Activated CD8-positive, alpha-beta memory T cell treated with anti-CD3 and anti-CD28 coated beads for 48 hours (primary cell): ENCODE measurements around the gene SORBS1.

ENCODE experiments used
- DNase-seq, 3 experiments: peaks; one replicate each; pipeline ENCODE4 v3.0.0-alpha.2; 2020; ENCODE audit warnings: low read depth in 2 of 3, low spot score in 2 of 3

SORBS1 gene

DNA sequence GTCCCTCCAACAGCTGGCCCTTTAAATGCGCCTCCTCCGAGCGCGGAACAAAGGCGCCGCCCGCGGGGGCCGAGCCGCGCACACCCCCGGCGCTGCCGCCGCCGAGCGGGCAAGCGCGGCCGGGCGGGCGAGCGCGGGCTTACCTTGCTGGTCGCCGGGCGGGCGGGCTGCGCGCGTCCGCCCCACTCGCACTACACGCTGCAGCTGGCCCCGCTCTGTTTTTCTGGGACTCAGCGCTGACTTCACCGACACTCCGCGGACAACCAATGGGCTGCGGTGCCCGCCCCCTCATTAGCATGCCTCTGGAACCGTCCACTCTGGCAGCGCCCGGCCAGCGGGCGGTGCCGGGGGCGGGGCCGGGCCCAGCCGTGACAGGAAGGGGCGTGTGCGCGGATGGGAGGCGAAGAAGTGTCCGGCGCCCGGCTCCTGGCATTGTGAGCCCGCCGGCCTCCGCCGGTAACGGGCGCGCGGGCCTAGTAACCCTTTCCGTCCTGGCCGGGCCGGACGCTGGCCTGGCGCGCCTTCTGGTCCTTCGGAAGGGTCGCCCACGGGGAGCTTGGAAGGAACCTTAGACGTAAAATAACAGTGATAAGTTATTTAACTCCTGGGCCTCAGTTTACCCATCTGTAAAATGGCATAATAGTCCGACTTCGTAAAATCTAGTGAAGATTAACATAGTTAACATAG lies at the start of gene SORBS1:
Gene SORBS1 (minus strand): TSS at position 195 of the 687 bp plus-strand sequence. CDS start 120,236 bp downstream, outside the sequence.
- DNase-seq, result peak; percentile 40 to 80 (median 64)

DNA sequence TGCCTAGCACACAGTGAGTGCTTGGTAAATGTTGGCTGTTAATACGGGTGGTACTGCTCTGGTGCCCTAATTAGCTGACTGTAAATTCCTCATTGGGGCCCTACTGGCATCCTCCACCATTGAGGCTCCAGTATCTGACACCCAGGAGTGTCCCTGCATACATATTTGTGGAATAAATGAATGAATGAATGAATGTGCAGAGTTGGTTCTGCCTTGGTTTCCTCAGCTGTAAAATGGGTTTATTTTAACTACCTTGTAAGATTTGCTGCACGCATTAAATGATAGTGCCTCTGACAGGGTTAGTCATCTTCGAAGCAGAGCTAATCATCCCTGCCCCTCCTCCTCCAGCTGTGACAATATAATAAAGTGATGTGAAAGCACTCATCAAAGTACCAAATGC lies 49.6 kb upstream of the SORBS1 start:
- no peak for DNase-seq

DNA sequence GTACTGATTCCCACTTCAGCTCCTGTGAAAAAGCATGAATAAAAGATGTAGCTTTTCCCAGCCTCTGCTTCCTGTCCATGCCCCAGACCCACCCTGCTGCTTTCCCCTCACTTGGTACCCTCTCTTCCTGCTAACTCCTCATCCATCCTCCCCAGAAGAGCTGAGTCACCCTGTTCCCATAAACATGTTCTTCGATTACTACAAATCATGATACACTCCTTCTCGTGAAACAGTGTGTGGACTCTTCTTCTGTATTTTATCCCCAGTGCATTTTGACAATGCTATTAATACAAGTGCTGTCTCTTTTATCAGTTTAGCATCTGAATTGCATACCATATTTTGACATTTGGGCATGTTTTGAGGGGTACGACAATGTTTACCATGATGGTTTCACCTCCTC lies 45.8 kb upstream of the SORBS1 start:
- no peak for DNase-seq

DNA sequence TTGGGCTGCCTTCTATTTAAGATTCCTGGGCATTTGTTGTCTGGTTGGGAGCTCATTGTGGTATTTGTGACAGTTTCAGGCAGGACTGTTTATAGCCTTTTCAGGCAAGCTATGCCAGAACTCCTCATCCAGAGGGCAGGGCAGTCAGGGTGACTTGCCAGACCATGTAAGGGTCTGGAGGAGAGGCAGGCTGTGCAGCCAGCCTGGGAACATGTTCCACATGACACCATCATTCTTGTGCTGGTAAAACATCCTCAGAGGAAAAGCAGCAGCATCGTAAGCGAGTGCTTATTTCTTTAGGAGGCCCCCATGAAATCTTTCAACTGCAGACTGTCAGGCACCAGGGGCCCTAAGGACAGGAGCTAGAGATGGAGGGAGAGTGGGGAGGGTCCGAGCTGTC lies 44.0 kb upstream of the SORBS1 start:
- DNase-seq, result no peak

DNA sequence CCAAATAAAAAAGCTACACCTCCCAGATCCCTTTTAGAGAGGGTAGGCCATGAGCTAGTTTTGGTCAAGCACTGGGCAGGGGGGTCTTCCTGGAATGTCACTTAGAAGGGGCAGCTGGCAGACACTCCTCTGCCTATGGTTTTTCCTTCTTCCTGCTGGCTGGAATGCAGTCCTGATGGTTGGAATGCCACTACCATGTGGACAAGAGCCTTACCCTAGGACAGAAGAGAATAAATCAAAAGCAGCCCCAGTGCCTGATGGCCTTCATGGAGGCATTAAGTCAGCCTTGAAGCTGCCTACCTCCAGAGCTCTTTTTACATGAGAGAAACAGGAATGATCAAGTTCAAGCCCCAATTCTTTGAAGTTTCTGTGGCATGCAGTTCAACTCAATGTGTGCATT lies 43.5 kb upstream of the SORBS1 start:
- no peak for DNase-seq

DNA sequence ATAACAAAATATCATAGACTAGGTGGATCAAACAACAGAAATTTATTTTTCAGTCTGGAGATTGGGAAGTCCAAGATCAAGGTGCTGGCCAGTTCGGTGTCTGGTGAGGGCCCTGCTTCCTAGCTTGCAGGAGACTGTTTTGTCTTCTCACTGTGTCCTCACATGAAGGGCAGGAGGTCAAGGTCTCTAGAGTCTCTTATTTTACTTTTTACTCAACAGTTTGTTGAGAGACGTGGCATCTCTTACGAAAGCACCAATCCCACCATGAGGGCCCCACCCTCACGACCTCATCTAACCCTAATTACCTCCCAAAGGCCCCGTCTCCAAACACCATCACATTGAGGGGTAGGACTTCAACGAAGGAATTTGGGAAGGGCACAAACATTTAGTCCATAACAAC lies 41.2 kb upstream of the SORBS1 start:
- no peak for DNase-seq

DNA sequence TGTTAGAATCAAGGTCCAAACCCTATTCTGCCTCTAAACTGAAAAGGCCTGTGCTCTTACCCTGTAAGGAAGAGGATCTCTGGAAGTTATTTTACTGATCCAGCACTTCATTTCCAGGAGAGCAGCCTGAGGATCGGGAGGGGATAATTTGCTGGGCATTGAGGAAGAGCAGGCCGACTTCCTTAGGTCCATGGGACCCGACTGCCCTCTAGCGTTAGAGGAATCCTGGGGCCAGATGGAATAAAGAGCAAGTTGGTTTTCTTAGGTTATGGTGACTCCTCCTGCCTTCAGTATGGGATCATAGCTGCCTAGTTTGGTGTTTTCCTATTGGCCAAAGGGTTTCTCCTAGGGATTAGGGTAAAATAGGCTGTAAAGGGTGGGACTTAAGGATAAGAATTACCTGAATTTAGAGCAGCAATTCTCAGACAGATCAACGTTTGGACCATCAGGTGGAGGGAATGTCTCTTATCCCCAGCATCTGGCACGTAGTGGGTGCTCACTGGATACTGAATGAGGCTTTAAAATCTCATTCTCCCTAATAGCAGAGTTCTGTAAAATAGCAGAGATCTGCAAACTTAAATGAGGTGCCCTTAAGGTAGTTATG lies 40.0 kb upstream of the SORBS1 start:
- peak in 1 of 3 experiments; percentile 22 for DNase-seq

DNA sequence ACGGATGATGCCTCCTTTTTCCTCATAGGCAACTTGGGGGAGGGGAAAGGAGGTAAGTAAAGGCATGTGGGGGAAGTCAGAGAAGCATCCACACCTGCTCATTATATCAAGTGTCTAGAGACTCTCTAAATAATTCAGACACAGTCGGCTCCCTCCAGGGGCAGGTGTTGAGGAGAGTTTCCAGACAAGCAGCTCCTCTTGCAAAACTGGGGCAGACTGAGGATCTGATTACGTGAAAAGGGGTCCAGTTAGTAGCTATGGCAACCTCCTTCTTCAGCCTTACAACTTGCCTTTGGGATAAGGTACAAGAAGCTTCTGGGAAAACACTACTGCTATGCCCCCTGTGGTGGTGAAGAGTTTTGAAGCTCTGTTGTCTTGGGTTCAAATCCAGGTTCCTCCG lies 39.0 kb upstream of the SORBS1 start:
- DNase-seq, result no peak

DNA sequence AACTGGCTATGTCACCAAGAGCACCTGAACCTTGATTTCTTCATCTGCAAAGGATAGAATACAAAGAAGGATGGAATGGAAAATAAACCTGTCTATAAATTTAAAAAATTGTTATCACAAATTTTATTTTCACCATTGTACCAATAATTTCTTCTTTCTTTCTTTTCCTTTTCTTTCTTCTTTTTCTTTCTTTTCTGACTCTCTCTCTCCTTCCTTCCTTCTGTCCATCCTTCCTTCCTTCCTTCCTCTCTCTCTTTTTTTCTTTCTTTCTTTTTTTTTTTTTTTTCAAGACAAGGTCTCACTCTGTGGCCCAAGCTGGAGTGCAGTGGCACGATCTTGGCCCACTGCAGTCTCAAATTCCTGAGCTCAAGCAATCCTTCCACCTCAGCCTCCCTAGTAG lies 36.6 kb upstream of the SORBS1 start:
- DNase-seq, result no peak

DNA sequence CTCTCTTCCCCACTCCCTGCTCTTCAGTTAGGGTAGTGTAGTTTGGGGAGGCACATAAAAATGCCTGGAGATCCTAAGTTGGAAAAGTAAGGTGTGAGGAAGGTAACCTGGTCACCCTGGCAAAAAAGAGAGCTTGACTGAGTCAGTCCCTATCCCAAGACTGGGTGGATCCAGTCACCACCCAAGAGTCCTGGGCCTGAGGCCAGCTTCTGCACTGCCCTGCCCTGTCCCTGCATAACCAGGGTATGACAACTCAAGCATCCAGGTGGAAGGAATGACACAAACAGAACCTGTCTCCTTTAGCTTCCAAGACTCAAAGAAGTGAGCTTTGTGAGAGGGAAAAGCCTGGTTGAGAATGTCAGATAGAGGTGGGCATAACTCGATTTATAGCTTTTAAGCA lies 26.9 kb upstream of the SORBS1 start:
- no peak for DNase-seq

DNA sequence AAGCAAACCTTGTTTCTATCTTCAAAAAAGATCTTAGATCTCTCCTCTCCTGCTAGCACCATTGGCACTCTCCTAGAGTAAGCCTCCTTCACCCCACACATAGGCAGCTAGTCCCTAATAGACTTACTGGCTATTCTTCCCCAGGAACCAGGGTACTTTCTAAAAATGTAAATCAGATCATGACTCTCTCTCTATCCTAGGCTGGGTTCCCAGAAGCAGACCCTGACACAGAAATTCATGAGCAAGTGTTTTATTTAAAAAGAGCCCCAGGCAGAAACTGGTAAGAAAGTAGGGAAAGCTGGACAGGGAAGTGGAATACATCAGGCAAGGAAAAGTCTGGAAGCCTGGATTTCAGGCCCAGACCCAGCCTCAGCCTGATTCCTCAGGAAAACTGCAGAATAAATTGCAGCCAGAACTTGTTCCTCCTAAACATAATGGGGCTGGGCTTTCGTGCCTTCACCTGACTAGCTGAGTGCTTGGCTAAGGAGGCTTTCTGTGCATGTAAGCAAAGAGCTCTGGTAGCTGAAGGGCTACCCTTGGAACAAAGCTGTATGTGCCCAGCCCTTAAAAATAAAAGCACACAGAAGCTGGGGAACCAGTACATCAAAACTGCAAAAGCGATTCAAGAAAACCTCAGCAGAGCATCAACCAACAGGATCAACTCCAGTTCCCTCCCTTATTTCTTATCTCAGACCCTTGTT lies 18.8 kb upstream of the SORBS1 start:
- DNase-seq, result no peak

DNA sequence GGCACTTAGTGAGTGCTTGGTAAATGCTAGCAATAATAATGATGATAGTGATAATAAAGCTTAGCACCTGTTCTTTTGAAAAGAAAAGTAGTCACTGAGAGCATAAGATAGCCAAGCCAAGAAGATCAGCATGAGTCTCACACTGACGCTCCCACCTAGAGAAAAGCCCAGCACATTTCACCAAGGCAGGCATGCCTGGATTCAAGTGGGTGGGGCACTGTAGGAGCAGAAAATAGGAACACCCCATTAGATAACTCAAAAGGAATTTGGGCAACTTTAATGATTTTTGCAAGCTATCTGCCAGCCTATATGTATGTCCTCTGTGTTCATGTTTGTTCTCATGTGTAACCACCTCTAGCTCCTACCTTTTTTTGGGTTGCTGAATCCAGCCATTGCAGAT lies 18.1 kb upstream of the SORBS1 start:
- no peak for DNase-seq

DNA sequence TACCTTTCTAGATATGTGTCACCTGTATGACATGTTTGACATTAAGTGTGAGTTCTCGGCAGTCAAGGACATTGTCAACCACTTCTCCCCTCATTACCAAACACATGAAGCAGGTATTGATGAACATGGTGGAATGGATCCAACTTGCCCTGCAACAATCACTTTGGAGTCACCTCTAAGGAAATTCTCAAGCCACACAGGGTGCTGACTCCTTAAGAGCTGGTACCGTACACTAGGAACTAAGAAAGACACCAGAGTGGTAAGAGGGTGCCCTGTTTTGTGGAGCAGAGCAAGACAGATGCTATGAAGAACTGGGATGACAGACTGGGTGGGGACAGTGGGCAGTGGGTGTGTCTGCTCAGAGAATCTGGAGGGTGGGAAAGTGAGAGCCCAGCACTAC lies 17.4 kb upstream of the SORBS1 start:
- DNase-seq, result no peak

DNA sequence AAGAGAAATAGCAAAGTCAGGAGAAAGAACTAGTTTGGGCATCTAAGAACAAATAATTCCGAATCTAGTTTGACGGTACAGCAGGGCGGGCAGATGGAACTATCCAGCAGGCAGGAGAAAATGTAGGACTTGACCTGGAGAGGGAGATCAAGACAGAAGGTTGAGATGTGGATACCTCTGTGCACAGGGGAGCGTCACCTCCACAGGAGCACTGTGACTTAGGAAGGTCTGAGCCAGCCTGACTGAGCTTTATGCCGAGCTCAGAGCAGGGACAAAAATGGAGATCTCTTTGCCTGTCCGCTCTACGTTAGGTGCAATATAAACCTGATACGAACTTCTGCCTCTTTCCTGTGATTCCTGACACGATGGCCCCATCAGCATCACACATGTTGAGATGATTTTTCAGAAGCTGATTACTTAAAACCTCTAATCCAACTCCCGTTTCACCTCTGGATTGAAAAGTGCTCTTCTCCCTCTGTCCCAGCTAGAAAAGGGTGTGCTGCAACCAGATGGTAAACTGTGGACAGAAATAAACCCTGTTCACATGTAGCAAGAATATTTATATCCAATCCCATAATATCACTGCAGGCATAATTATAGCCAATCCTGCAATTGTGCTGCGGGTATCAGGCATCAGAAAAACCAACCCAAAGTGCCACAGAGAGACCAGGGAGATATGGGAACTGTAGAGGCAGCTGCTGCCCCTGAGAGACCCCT lies 13.6 kb upstream of the SORBS1 start:
- no peak for DNase-seq

DNA sequence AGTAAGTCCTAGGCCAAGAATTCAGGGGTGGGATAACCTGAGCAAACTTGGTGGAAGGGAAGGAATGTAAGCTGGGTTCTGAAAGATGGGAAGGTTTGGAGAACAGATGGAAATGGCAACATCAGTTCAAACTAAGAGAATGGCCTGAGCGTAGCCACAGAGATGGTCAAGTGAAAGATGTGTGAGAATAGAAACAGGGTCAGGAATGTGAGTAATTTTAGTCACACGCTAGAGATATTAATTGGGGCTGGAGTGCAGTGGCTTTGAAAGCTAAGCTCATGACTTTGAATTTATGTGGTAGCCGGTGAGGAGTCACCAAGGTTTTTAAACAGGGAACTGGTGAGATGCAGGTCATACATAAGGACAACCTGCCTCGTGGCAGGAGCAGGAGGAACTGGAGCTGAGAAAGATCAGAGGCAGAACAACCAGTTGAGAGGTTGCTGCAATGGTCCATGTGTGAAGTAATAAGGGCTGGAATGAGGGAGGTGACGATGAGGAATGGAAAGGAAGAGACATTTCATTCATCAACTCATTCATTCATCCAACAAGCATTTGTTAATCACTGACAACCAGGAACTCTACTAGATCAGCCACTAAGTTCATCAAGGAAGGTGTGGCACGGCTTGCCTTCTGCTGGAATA lies 12.9 kb upstream of the SORBS1 start:
- DNase-seq, result no peak

DNA sequence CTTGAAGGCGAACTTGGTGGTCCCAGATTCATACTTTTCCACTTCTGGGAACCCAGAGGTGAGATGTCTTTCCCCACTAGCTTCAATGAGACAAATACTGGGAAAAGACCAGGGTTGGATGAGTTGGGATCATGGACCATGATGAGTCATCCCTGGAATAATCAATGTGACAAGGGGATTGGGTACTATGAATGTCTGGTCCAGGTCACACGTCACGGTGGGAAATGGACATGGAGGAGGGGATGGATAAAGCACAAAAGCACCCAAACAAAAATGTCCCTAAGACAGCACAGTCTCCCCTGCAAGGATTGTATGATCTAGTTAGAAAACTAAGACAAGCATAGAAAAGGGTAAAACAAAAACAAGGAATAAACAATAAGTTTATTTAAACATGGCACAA lies 12.4 kb upstream of the SORBS1 start:
- no peak for DNase-seq

DNA sequence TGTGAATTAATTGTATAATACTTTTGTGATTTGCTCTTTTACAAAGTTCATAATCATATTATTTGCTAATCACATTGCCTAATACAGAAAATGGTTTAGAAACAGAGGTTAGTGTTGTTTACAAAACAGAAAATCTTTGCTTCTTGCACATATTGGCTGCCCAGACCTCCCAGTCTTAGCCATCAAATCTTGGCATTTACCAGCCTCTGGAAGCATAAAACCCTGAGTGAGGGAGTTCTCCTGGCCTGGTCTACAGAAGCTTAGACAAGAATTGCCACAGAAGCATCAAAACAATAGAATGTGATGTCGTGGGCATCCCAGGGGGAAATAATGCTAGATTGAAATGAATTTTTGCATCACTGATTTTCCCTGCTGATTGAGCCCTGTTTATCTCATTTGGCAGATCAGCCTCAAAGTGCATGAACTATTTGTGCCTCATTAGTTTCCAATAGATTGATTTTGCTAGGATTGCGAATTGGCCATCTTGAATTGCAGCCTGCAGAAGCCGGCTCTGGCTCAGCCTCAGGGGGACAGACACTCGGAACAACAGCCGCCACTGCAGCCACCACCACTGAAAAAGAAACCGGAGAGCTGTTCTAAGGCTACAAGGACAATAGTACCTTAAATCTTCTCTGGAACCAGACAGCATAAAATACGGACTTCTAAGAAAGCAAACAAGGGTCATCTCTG lies 11.1 kb upstream of the SORBS1 start:
- DNase-seq, result no peak

DNA sequence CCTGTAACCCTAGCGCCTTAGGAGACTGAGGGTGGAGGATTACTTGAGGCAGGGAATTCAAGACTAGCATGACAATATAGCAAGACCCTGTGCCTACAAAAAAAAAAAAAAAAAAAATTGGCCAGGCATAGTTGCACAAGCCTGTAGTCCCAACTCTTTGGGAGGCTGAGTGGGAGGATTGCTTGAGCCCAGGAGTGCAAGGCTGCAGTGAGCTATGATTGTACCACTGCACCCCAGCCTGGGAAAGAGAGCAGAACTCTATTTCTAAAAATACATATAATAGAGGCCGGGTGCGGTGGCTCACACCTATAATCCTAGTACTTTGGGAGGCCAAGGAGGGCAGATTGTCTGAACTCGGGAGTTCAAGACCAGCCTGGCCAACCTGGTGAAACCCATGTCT lies 10.2 kb upstream of the SORBS1 start:
- no peak for DNase-seq

DNA sequence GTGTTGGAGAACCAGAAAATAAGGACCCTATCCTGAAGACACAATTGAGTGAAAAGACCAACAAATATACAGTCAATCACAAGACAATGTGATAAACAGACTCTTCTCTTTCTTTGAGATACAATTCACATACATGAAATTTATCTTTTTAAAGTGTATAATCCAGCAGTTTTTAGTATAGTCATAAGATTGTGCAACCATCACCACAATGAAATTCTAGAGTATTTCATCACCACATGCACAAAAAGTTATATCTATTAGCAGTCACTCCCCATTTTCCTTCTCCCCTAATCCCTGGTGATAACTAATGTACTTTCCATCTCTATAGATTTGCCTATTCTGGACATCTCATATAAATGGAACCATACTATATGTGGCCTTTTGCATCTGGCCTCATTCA lies 8.2 kb upstream of the SORBS1 start:
- no peak for DNase-seq

DNA sequence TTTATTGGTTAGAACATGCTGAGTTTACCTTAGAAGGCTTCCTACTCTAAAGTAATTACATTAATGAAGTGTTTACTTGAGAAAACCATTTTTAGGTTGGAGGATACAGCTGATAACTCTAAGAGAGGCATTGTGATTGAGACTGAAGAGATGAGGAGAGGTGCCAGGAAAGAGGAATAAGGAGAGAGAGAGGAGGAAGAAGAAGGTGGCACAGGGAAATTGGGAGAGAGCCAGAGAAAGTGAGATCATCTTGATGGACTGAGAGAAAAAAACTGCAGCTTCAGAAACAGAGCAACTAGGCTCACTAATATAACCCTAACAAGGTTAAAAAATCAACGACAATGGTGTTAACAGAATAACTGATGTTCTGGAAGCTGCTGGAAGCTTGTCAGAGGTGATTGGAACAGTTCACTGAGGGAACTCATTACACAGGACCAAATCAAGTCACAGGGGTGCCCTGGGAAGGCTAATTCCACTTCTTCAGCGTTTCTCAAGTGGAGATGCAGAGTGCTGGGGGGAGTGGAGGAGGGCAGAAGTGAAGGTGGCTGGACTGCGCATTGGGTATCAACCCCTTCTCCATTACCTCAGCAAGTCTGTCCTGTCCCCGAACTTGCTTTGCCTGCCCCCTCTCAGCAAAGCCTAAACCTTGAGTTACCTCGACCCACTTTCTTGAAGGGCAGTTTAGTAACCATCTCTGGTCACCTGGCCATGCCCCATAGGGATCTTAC lies 6.9 kb upstream of the SORBS1 start:
- no peak for DNase-seq
